GM12878 (cell line): ENCODE measurements around the gene SSH2. TPM values are rescaled to one million over a fixed set of nuclear protein-coding genes. Genes with fewer than 3 reads are reported as not detected.

Source experiments
- ATAC-seq: fragments of 200-7000 bp; cut with Tn5 transposase; 3 replicates; pipeline ENCODE4 v1.9.1; 2020; ENCODE audit warnings: mild to moderate bottlenecking, moderate library complexity
- BruUV-seq: library from RNA; stranded (reverse); fragments of 400-500 nt; replicated peaks from 2 replicates; lab custom pipeline; 2021; lab: Mats Ljungman, UMichigan
- CTCF ChIA-PET: fragments of 300-600 bp; sonication (Branson Sonifier 250); formaldehyde crosslinking; extraction: SDS; loops from one replicate; lab custom pipeline; 2021; ENCODE audit warnings: inconsistent platforms; lab: Yijun Ruan, JAX
- POLR2A ChIA-PET: fragments of 350-600 bp; formaldehyde crosslinking; extraction: SDS; loops from one replicate; lab custom pipeline; 2021; ENCODE audit warnings: inconsistent platforms; lab: Charles Lee
- RAD21 ChIA-PET: fragments of 300-600 bp; sonication (Branson Sonifier 250); formaldehyde crosslinking; loops from one replicate; lab custom pipeline; 2023; ENCODE audit warnings: antibody characterized with exemption; ENCODE audit not compliant: unreplicated experiment; lab: Charles Lee
- SMC1A ChIA-PET: fragments of 300-600 bp; sonication (Branson Sonifier 250); formaldehyde crosslinking; loops from one replicate; lab custom pipeline; 2023; ENCODE audit not compliant: unreplicated experiment, uncharacterized antibody; lab: Charles Lee
- DNase-seq: peaks from one replicate; pipeline ENCODE4 v3.0.0-alpha.2; 2011; ENCODE audit warnings: low read depth, low spot score
- FAIRE-seq: peaks from 3 replicates; lab custom pipeline; 2011; peaks lifted over from hg19 to GRCh38; lab: Jason Lieb, UNC
- H2AFZ ChIP-seq: 2 replicates; pipeline ENCODE4 v1.6.0; 2011; ENCODE audit warnings: low read depth, low read length, control low read depth; ENCODE audit not compliant: control insufficient read depth
- H3K27ac ChIP-seq: 2 replicates; pipeline ENCODE4 v1.5.1; 2011; ENCODE audit warnings: control low read depth; ENCODE audit not compliant: control insufficient read depth, insufficient read depth
- H3K27me3 ChIP-seq, 2 experiments: replicated peaks in 1 of 2; 2 replicates each; pipeline versions ENCODE4 v1.6.0 to v1.6.1; 2011; ENCODE audit warnings: low read length in 1 of 2; ENCODE audit not compliant: control insufficient read depth in 2 of 2, insufficient read depth in 2 of 2
- H3K36me3 ChIP-seq, 2 experiments: 2 replicates each; pipeline ENCODE4 v1.5.1; 2011; ENCODE audit warnings: low read length in 1 of 2; ENCODE audit not compliant: control insufficient read depth in 2 of 2, insufficient read depth in 2 of 2
- H3K4me1 ChIP-seq: 2 replicates; pipeline ENCODE4 v1.6.1; 2011; ENCODE audit warnings: mild to moderate bottlenecking, low read length, moderate library complexity, mixed read lengths; ENCODE audit not compliant: control insufficient read depth, insufficient read depth
- H3K4me2 ChIP-seq: 2 replicates; pipeline ENCODE4 v1.6.0; 2011; ENCODE audit warnings: control low read depth; ENCODE audit not compliant: control insufficient read depth, insufficient read depth
- H3K4me3 ChIP-seq: fragments of 200-600 bp; sonication (generic); 2 replicates; pipeline ENCODE4 v1.5.1; 2016
- H3K79me2 ChIP-seq: 2 replicates; pipeline ENCODE4 v1.6.0; 2011; ENCODE audit warnings: low read length; ENCODE audit not compliant: control insufficient read depth, insufficient read depth
- H3K9ac ChIP-seq: 2 replicates; pipeline ENCODE4 v1.8.0; 2011; ENCODE audit warnings: low read length, control low read depth, mixed read lengths; ENCODE audit not compliant: control insufficient read depth, insufficient read depth
- H3K9me3 ChIP-seq: replicated peaks from 3 replicates; pipeline ENCODE4 v1.5.1; 2011; ENCODE audit warnings: mild to moderate bottlenecking, low read length; ENCODE audit not compliant: control insufficient read depth, insufficient read depth
- H4K20me1 ChIP-seq: 2 replicates; pipeline ENCODE4 v1.6.0; 2011; ENCODE audit not compliant: control insufficient read depth, insufficient read depth
- FOXM1 ChIP-seq: IDR thresholded peaks from 2 replicates; pipeline ENCODE4 v1.6.1; 2012; ENCODE audit warnings: low read depth, mild to moderate bottlenecking, inconsistent platforms, low read length, moderate library complexity
- HDGF ChIP-seq: fragments of 450-650 bp; IDR thresholded peaks from 2 replicates; pipeline ENCODE4 v1.6.1; 2016; ENCODE audit warnings: antibody characterized with exemption
- NR2F1 ChIP-seq: fragments of 450-650 bp; conservative IDR thresholded peaks from 2 replicates; pipeline ENCODE4 v1.6.1; 2017; ENCODE audit warnings: mild to moderate bottlenecking
- POLR2A ChIP-seq: IDR thresholded peaks from 2 replicates; pipeline ENCODE4 v1.6.1; 2011; ENCODE audit warnings: low read depth, mild to moderate bottlenecking, low read length
- RELB ChIP-seq: fragments of 450-650 bp; IDR thresholded peaks from 2 replicates; pipeline ENCODE4 v1.6.1; 2017; ENCODE audit warnings: low read depth, mild to moderate bottlenecking, moderate library complexity
- SIN3A ChIP-seq: IDR thresholded peaks from 2 replicates; pipeline ENCODE4 v1.6.1; 2012; ENCODE audit warnings: low read depth, low read length, improper control_type of control experiment
- SMARCA5 ChIP-seq: fragments of 450-650 bp; IDR thresholded peaks from 2 replicates; pipeline ENCODE4 v1.6.1; 2017; ENCODE audit warnings: mild to moderate bottlenecking
- SPI1 ChIP-seq: IDR thresholded peaks from 2 replicates; pipeline ENCODE4 v1.6.1; 2011; ENCODE audit warnings: low read depth, mild to moderate bottlenecking, low read length, moderate library complexity, borderline replicate concordance; ENCODE audit not compliant: insufficient read depth
- STAT1 ChIP-seq: fragments of 450-650 bp; conservative IDR thresholded peaks from 2 replicates; pipeline ENCODE4 v1.6.1; 2014; ENCODE audit warnings: antibody characterized with exemption, mild to moderate bottlenecking
- SUPT20H ChIP-seq: IDR thresholded peaks from 2 replicates; pipeline ENCODE4 v1.6.1; 2011; ENCODE audit warnings: low read depth, mild to moderate bottlenecking, low read length, moderate library complexity, borderline replicate concordance; ENCODE audit not compliant: control insufficient read depth
- WRNIP1 ChIP-seq: IDR thresholded peaks from 2 replicates; pipeline ENCODE4 v1.6.1; 2011; ENCODE audit warnings: low read depth, low read length, improper control_type of control experiment, borderline replicate concordance
- ZBED1 ChIP-seq: IDR thresholded peaks from 2 replicates; pipeline ENCODE4 v1.6.1; 2016; ENCODE audit warnings: borderline replicate concordance
- WGBS: methylation state at CpG from one replicate; pipeline ENCODE4 v1.1.6; 2016; ENCODE audit warnings: low lambda C conversion rate; ENCODE audit not compliant: insufficient replicate concordance, insufficient coverage; ENCODE audit errors: missing lambda C conversion rate; 5-methylcytosine and 5-hydroxymethylcytosine counted together
- in situ Hi-C: fragments of 300-500 bp; cut with MboI; formaldehyde crosslinking; loops from 9 replicates; pipeline ENCODE4 v1.14.3; 2018; ENCODE audit warnings: mixed read lengths
- intact Hi-C: fragments of 100-400 bp; cut with micrococcal nuclease; formaldehyde crosslinking; loops from one replicate; pipeline ENCODE4 v1.14.2; 2022; ENCODE audit not compliant: unreplicated experiment
- polyA plus RNA-seq, 11 experiments: library from polyadenylated mRNA; depleted of rRNA in 4 of 11; unstranded in 6 of 11; stranded (reverse) in 5 of 11; fragments of >200 nt; fragmentation: Nextera tagmentation in 4 of 11; fragmentation: Illumina TruSeq in 1 of 11; extraction: Ambion mirVana in 4 of 11; extraction: Trizol in 1 of 11; gene quantifications; 1 replicate in 1 of 11; 2 replicates in 10 of 11; pipeline versions ENCODE4 v1.2.1 to v1.2.3, GENCODE V29; 2011 to 2016; ENCODE audit warnings: inconsistent platforms in 2 of 11, missing spikeins in 2 of 11, low read depth in 1 of 11
- total RNA-seq, 4 experiments: library from RNA; depleted of rRNA in 3 of 4; stranded (reverse); fragments of >200 nt in 3 of 4; fragmentation: Illumina TruSeq in 1 of 4; extraction: Trizol in 1 of 4; gene quantifications; 2 replicates each; pipeline versions ENCODE4 v1.2.1 to v1.2.3, GENCODE V29; 2013 to 2021

SSH2 gene
- total and polyA plus RNA-seq, 10 of the 15 experiments (the other 5 are each of a cell fraction or from before 2014, with no cell fraction given) = 9.3 to 65.9 (median 34.0) TPM

- Histone ChIP-seq H3K9ac (no peak overlapping the region), H3K4me1 (no peaks in the 10 kb centered on the region)
- no peak for TF ChIP-seq RELB
- peak; percentile 77 for TF ChIP-seq SPI1
- TF ChIP-seq, all 136 proteins: peak for 1
- ATAC-seq (peak; percentile 38), FAIRE-seq (peak; percentile 66), DNase-seq (no peak)
- Histone ChIP-seq H3K4me2 (no peak overlapping the region), H3K27ac (no peak overlapping the region), H2AFZ (no peak overlapping the region), H3K4me3 (no peak overlapping the region), H3K9me3 (peaks cover 1% of the 10 kb centered on the region; the same call in 1 of the 3 replicates), H3K36me3 (no peaks in the 10 kb centered on the region), H4K20me1 (no peaks in the 10 kb centered on the region), H3K79me2 (no peaks in the 10 kb centered on the region), H3K27me3 (no peaks in the 10 kb centered on the region)
- no TSS peak for BruUV-seq
- intact Hi-C loops = no loop called here
- ChIA-PET SMC1A (no interaction called here), CTCF (interaction anchor here (1.0 to 1.7 kb wide), 3 partner anchors 18 to 332 kb away, joined by 4 to 7 read pairs (median 5); no protein-coding TSS in a partner anchor), POLR2A (no interaction called here), RAD21 (interaction anchor here (1.1 kb wide), 1 partner anchor 17 kb away, joined by 3 read pairs; no protein-coding TSS in a partner anchor)
- WGBS = 65% methylated on average over 3 of the region's 3 CpGs
- in situ Hi-C loops = no loop called here
These were observed 18.6 kb upstream of the SSH2 start for GRCh38 chr17:29948448-29949215.

GRCh38 chr17:29945281-29945680 lies 15.3 kb upstream of the SSH2 start:
- Histone ChIP-seq H3K4me2 (no peak overlapping the region), H3K4me1 (no peaks in the 10 kb centered on the region), H2AFZ (no peak overlapping the region), H3K27me3 (no peaks in the 10 kb centered on the region), H3K27ac (no peak overlapping the region), H3K36me3 (no peaks in the 10 kb centered on the region), H3K9ac (no peak overlapping the region), H3K4me3 (no peak overlapping the region), H4K20me1 (no peaks in the 10 kb centered on the region), H3K79me2 (no peaks in the 10 kb centered on the region), H3K9me3 (no peaks in the 10 kb centered on the region)
- DNase-seq (no peak), ATAC-seq (no peak), FAIRE-seq (no peak)
- WGBS = 32% methylated on average over 2 of the region's 2 CpGs
- intact Hi-C loops (no loop called here), in situ Hi-C loops (no loop called here)
- no peak for TF ChIP-seq ZBED1
- TF ChIP-seq POLR2A = no peak
- no peak for TF ChIP-seq FOXM1
- TF ChIP-seq STAT1 = no peak
- no peak for TF ChIP-seq NR2F1
- no peak for TF ChIP-seq HDGF
- TF ChIP-seq WRNIP1 = no peak
- TF ChIP-seq SUPT20H = no peak
- TF ChIP-seq SMARCA5 = no peak
- TF ChIP-seq SIN3A = no peak
- ChIA-PET RAD21 (no interaction called here), POLR2A (no interaction called here), CTCF (interaction anchor here (0.6 to 1.7 kb wide), 3 partner anchors 15 to 76 kb away, joined by 3 to 5 read pairs (median 5); partner anchors contain the start of gene SSH2), SMC1A (no interaction called here)
- no TSS peak for BruUV-seq
